H54 (cell line): ENCODE results near the gene RICTOR.

ENCODE experiments used
- DNase-seq: peaks from one replicate; pipeline ENCODE4 v3.0.0; 2011; ENCODE audit warnings: low spot score, mixed read lengths; ENCODE audit not compliant: insufficient read length
- FAIRE-seq: peaks from 3 replicates; lab custom pipeline; 2011; peaks lifted over from hg19 to GRCh38; lab: Jason Lieb, UNC
- POLR2A ChIP-seq: IDR thresholded peaks from 2 replicates; pipeline ENCODE4 v1.6.1; 2011; ENCODE audit warnings: low read depth, mild to moderate bottlenecking, low read length

Gene RICTOR

DNA sequence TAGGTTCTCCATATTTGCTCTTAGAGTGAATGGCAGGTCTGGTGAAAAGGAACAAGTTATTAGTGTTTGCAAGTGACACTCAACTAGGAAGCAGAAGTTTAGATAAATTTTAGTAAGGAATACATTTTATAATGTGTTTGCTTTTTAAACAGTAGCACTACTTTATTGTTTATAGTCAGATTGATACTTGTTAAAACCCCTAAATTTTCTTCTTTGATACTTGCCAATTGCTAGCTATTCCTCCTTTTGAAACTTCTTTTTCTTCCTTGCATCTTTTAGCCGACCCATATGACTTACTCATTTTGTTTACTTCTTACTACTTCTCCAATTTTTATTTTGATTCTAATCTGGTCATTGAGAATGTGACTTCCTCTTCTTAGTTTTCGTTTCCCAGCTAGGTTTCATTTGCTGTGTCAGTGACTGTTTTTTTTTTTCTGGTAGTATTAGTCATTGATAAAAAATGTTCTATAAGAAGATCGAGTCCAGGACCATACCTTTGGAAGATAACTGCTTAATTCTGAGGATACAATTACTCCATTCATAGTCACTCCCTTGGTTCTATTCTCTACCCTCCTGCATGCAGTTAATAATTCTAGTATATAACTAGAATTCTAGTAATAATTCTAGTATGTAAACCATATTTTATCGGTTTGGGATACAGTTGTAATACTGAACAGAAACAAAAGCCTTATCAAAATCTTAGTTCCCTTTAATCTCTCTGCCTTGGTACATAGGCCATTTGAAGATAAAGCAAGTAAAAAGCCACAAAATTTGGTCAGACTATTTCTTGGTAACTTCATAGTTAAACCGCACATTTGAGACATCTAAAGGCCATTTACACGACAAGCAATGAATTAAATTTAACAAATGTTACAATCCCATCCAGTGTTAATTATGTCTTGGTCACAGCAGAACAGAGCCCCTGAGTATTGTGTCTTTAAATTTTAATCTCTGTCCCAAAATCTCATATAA lies 2.8 kb upstream of the RICTOR start:
- DNase-seq: peak; percentile 46
- TF ChIP-seq POLR2A: no peak
- peak; percentile 98 for FAIRE-seq

GRCh38 chr5:39076101-39076756 lies 2.0 kb upstream of the RICTOR start:
- FAIRE-seq: peak; percentile 11
- TF ChIP-seq POLR2A: no peak
- no peak for DNase-seq

- FAIRE-seq (no peak), DNase-seq (peak; percentile 44)
- no peak for TF ChIP-seq POLR2A
These were observed 507 bp downstream of the RICTOR start for GRCh38 chr5:39073767-39074016.

DNA sequence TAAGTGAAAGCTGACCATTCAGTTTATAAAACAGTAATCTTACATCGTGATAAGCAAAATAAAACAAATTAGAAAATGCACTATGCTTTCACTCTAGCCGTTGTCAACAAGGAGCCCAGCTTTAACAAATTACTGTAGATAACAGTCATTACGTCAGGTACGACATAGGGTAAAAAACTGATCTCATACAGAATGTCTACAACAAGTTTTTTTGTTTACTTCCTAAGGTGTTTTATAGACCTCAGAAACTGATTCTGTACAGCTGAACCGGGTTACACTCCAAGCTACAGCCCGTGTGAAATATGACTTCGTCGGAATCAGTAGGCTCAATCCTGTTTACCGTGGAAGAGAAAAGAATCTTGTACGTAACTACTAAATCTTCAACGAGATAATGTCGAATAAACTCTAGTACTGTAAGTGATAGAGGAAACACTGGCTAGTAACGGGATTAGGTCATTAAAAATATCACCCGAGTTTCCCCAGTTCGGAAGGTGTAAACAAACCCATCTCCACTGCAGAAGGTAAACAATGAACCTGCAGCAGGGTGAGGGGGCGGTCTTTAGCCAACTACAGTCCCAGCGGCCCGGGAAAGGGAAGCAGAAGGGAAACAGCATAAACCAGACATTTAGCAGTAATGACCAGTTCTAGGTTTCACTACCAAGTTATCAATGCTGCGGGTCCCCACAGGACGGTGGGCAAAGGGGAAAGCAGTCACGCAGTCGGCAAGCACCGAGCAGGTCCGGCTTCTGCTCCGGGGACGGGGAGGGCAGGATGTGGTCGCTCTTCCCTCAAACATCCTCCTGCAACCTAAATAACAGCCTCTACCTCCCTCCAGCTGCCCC lies 1.1 kb downstream of the RICTOR start:
- DNase-seq: no peak
- peak; percentile 93 for FAIRE-seq
- TF ChIP-seq POLR2A: no peak

DNA sequence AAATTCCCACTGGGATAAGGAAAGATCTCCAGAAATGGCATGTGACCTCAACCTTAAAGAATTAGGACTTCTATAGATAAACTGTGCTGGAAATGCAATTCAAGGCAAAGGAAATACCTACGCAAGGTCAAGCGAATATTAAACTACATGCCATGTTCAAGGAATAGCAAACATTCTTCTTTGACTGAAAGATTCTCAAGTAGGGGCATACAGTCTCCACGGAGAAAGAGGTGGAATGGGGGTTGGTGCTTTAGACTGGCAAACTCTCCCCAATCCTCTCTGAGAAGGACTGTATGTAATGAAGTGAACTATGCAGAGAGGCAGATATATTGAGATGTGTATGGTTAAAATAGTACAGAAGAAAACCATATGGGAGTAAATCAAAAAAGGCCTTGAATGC lies 6.1 kb downstream of the RICTOR start:
- no peak for DNase-seq
- peak; percentile 38 for FAIRE-seq
- no peak for TF ChIP-seq POLR2A

DNA sequence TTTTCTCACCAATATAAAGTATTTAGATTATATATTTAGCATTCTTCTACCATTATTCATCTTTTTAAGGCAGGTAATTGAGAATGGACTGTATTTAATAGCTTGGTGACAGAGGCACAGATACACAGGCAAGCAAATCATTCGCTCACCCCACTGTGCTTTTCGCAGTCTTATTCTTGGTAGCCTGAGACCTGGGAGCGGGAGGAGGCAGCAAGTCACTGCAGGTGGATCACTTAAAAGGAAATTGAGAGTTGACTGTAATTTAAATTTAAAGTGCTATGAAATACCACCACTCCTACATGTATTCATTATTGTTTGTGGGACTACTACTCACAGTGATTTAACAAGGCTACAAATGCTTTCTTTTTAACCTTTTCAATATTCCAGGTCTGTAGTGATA lies 9.7 kb downstream of the RICTOR start:
- DNase-seq: no peak
- TF ChIP-seq POLR2A: no peak
- FAIRE-seq: peak; percentile 48

DNA sequence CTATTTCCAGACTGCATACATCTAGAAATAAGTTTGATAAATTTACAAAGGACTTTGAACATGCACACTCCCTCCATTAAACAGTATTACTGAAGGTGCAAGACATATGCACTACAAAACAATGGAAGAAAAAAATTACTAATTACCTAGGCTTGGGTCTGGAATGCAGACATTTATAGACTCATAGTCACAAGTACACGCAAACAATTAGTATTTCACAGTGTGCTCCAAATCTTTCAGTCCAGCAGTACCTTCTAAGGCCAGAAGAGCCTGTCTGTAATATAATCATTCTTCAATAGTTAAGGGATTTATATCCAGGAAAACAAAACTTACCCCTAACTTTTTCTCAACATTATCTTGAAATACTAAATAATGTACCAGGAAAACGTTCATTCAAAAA lies 11.2 kb downstream of the RICTOR start:
- DNase-seq: no peak
- FAIRE-seq: no peak
- no peak for TF ChIP-seq POLR2A

- DNase-seq (no peak), FAIRE-seq (no peak)
- TF ChIP-seq POLR2A: no peak
These were observed 11.7 kb downstream of the RICTOR start for GRCh38 chr5:39062530-39062929.

DNA sequence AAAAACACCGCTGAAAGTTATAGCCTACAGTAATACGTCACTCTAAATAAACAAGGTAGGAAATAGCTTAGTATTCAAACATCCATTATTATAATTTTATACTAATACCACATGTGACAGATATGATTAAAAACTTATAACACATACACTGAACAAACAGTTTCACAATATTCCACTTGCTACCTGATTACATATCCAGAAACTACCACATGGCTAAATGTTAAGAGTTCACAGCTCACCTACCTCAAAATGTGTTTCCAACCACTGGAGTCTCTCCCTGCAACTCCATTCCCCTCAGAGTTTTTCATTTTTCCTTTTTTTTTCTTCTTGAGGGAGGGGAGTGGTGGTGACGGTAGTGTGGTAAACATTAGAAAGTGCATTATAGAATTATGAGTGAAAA lies 12.1 kb downstream of the RICTOR start:
- FAIRE-seq: no peak
- no peak for TF ChIP-seq POLR2A
- DNase-seq: no peak

GRCh38 chr5:39059064-39059463 lies 15.1 kb downstream of the RICTOR start:
- no peak for TF ChIP-seq POLR2A
- FAIRE-seq: peak; percentile 11
- DNase-seq: no peak

GRCh38 chr5:39058178-39058921 lies 15.8 kb downstream of the RICTOR start:
- no peak for TF ChIP-seq POLR2A
- peak; percentile 75 for FAIRE-seq
- DNase-seq: no peak

- no peak for TF ChIP-seq POLR2A
- DNase-seq (no peak), FAIRE-seq (peak; percentile 69)
These were observed 16.5 kb downstream of the RICTOR start for GRCh38 chr5:39057734-39058133.

- DNase-seq: no peak
- no peak for TF ChIP-seq POLR2A
- FAIRE-seq: peak; percentile 69
These were observed 18.3 kb downstream of the RICTOR start for GRCh38 chr5:39055768-39056398.
